Osteocyte (in vitro differentiated cells): Measurements from ENCODE around the gene EEF2K. TPM values are rescaled to one million over a fixed set of nuclear protein-coding genes. Genes with fewer than 3 reads are reported as not detected.

Experiments used
- DNase-seq: peaks from one replicate; pipeline ENCODE4 v3.0.0; 2021; ENCODE audit warnings: mixed read lengths; ENCODE audit not compliant: unreplicated experiment; ENCODE audit errors: extremely low spot score
- H3K27ac Mint-ChIP-seq: one replicate; pipeline ENCODE4 v1.8.0; 2021; ENCODE audit warnings: mild to moderate bottlenecking, mixed read lengths; ENCODE audit not compliant: unreplicated experiment
- H3K27me3 Mint-ChIP-seq: one replicate; pipeline ENCODE4 v1.8.0; 2021; ENCODE audit warnings: mixed read lengths; ENCODE audit not compliant: unreplicated experiment
- H3K36me3 Mint-ChIP-seq: one replicate; pipeline ENCODE4 v1.8.0; 2021; ENCODE audit warnings: mixed read lengths; ENCODE audit not compliant: unreplicated experiment
- H3K4me1 Mint-ChIP-seq: one replicate; pipeline ENCODE4 v1.8.0; 2021; ENCODE audit warnings: mixed read lengths; ENCODE audit not compliant: unreplicated experiment
- H3K4me3 Mint-ChIP-seq: one replicate; pipeline ENCODE4 v1.8.0; 2021; ENCODE audit warnings: mild to moderate bottlenecking, moderate library complexity, mixed read lengths; ENCODE audit not compliant: unreplicated experiment
- H3K9me3 Mint-ChIP-seq: one replicate; pipeline ENCODE4 v1.8.0; 2021; ENCODE audit warnings: mixed read lengths; ENCODE audit not compliant: unreplicated experiment
- total RNA-seq: library from RNA; stranded (reverse); gene quantifications from 2 replicates; pipeline ENCODE4 v1.2.1, GENCODE V29; 2021
- TF ChIP-seq, protein P1 (sequence below): fragments of 200-600 bp; sonication (generic); IDR thresholded peaks from 2 replicates; pipeline ENCODE4 v1.5.0; 2021; ENCODE audit warnings: antibody characterized with exemption, mild to moderate bottlenecking, moderate library complexity

The EEF2K gene
- total RNA-seq, 1 donor from 2014 or later, result 23.8 TPM

GRCh38 chr16:22330326-22330725 lies 124.2 kb downstream of the EEF2K start:
- TF ChIP-seq, protein P1, sequence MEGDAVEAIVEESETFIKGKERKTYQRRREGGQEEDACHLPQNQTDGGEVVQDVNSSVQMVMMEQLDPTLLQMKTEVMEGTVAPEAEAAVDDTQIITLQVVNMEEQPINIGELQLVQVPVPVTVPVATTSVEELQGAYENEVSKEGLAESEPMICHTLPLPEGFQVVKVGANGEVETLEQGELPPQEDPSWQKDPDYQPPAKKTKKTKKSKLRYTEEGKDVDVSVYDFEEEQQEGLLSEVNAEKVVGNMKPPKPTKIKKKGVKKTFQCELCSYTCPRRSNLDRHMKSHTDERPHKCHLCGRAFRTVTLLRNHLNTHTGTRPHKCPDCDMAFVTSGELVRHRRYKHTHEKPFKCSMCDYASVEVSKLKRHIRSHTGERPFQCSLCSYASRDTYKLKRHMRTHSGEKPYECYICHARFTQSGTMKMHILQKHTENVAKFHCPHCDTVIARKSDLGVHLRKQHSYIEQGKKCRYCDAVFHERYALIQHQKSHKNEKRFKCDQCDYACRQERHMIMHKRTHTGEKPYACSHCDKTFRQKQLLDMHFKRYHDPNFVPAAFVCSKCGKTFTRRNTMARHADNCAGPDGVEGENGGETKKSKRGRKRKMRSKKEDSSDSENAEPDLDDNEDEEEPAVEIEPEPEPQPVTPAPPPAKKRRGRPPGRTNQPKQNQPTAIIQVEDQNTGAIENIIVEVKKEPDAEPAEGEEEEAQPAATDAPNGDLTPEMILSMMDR, result no peak
- Mint-ChIP-seq H3K9me3 (no peaks in the 10 kb centered on the region), H3K27ac (no peak overlapping the region), H3K4me3 (no peak overlapping the region), H3K4me1 (no peaks in the 10 kb centered on the region), H3K36me3 (peaks cover 47% of the 10 kb centered on the region), H3K27me3 (no peaks in the 10 kb centered on the region)
- no peak for DNase-seq

DNA sequence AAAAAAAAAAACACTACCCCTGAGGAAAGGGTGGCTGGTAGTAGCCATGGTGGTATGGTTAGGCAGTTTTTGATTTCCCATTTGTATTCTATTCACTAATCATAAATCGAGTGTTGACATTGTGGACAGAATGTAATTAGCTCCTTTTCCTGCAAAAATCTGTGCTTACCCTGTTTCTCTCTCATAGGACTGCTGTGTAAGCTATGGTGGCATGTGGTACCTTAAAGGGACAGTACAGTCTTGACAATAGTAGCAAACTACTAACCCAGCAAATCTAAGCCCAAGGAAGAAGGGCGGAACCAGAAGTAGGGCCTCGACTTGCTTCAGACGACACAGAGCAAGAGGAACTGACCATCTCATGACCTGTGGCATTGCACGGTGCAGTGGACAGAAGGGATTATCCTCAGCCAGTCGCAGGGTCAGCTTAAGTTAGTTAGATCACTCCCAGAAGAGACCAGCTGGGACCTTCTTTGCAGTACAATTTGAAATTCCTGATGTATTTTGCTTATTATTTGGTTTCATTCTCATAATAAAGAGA lies 127.4 kb downstream of the EEF2K start:
- DNase-seq, result peak; percentile 32
- no peak overlapping the region for H3K27ac Mint-ChIP-seq
- peaks cover 3% of the 10 kb centered on the region for H3K4me1 Mint-ChIP-seq
- TF ChIP-seq, protein P1, result no peak
- no peaks in the 10 kb centered on the region for H3K27me3 Mint-ChIP-seq
- no peak overlapping the region for H3K4me3 Mint-ChIP-seq
- peaks cover 65% of the 10 kb centered on the region for H3K36me3 Mint-ChIP-seq
- H3K9me3 Mint-ChIP-seq, result peaks cover 19% of the 10 kb centered on the region

DNA sequence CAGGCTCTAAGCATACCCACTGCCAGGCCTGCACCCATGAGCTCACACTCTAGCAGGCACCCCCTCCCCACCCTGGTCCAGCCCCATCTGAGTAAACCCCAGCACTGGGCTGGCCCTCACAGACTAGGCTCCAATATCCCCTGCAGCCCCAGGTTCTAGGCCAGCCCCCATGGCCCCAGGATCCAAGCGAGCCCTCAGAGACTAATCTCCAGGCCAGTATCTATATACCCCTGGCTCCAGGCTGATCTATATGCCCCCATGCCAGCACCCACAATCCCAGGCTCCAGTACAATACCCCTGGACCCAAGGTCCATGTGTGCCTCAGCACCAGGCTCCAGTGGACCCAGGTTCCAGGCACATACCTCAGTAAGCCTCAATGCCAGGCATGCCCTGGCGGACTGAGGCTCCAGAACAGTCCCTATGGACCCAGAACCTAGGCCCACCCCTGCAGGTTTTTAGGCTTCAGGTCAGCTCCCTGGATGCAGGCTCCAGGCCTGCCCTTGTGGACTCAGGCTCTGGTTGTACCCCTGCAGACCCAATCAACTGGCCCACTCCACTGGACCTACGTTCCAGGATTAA lies 129.7 kb downstream of the EEF2K start:
- no peak overlapping the region for H3K27ac Mint-ChIP-seq
- H3K36me3 Mint-ChIP-seq, result peaks cover 70% of the 10 kb centered on the region

GRCh38 chr16:22336581-22336980 lies 130.5 kb downstream of the EEF2K start:
- Mint-ChIP-seq H3K4me3 (no peak overlapping the region), H3K36me3 (peaks cover 71% of the 10 kb centered on the region), H3K9me3 (peaks cover 31% of the 10 kb centered on the region), H3K4me1 (peaks cover 5% of the 10 kb centered on the region), H3K27me3 (no peaks in the 10 kb centered on the region), H3K27ac (no peak overlapping the region)
- TF ChIP-seq, protein P1, result no peak
- no peak for DNase-seq

More for the DNA sequence above, 129.7 kb downstream of the EEF2K start:
- Mint-ChIP-seq H3K9me3 (peaks cover 25% of the 10 kb centered on the region), H3K4me1 (peaks cover 5% of the 10 kb centered on the region), H3K4me3 (no peak overlapping the region), H3K27me3 (no peaks in the 10 kb centered on the region)
- DNase-seq, result no peak
- TF ChIP-seq, protein P1, result no peak

- no peak for DNase-seq
- peaks cover 33% of the 10 kb centered on the region for H3K9me3 Mint-ChIP-seq
- no peak overlapping the region for H3K4me3 Mint-ChIP-seq
- peaks cover 71% of the 10 kb centered on the region for H3K36me3 Mint-ChIP-seq
- TF ChIP-seq, protein P1, result no peak
- no peak overlapping the region for H3K27ac Mint-ChIP-seq
- H3K27me3 Mint-ChIP-seq, result no peaks in the 10 kb centered on the region
- H3K4me1 Mint-ChIP-seq, result peaks cover 5% of the 10 kb centered on the region
Observed at GRCh38 chr16:22337045-22337444, 131.0 kb downstream of the EEF2K start.
